NCI-H2171 treated with DMSO at 0.1 percent for 48 hours (cell line): ENCODE measurements around the gene DBH.

Experiments used
- DNase-seq: peaks from one replicate; lab custom pipeline; 2025; lab: John Stamatoyannopoulos, UW

DBH gene

GRCh38 chr9:133643978-133644760 is 8.0 kb downstream of the DBH start:
- DNase-seq = peak; percentile 76

GRCh38 chr9:133645021-133645765 is 9.0 kb downstream of the DBH start:
- no peak for DNase-seq

GRCh38 chr9:133647148-133647547 is 11.0 kb downstream of the DBH start:
- DNase-seq = no peak

GRCh38 chr9:133647765-133648469 is 11.8 kb downstream of the DBH start:
- no peak for DNase-seq

- DNase-seq = no peak
Measured at GRCh38 chr9:133649194-133649593, 13.0 kb downstream of the DBH start.

GRCh38 chr9:133650026-133650425 is 13.9 kb downstream of the DBH start:
- DNase-seq = no peak

- no peak for DNase-seq
Measured at GRCh38 chr9:133653638-133654037, 17.5 kb downstream of the DBH start.

GRCh38 chr9:133654736-133655657 is 18.8 kb downstream of the DBH start:
- no peak for DNase-seq

GRCh38 chr9:133655701-133656100 is 19.5 kb downstream of the DBH start:
- no peak for DNase-seq

- DNase-seq = no peak
Measured at GRCh38 chr9:133656211-133657119, 20.3 kb downstream of the DBH start.

- DNase-seq = peak; percentile 82
Measured at GRCh38 chr9:133657120-133657661, 21.0 kb downstream of the DBH start.

GRCh38 chr9:133658442-133659431 is 22.6 kb downstream of the DBH start:
- DNase-seq = peak; percentile 63

GRCh38 chr9:133659516-133659915 is 23.4 kb downstream of the DBH start:
- DNase-seq = peak; percentile 31

- DNase-seq = no peak
Measured at GRCh38 chr9:133661846-133662540, 25.8 kb downstream of the DBH start.

- DNase-seq = peak; percentile 90
Measured at GRCh38 chr9:133664173-133665050, 28.2 kb downstream of the DBH start.

GRCh38 chr9:133665096-133665495 is 28.9 kb downstream of the DBH start:
- no peak for DNase-seq

- no peak for DNase-seq
Measured at GRCh38 chr9:133665535-133665934, 29.4 kb downstream of the DBH start.
